MM.1S (cell line): ENCODE results near the gene PIK3R3.

Source experiments
- DNase-seq: peaks from one replicate; pipeline ENCODE4 v3.0.0-alpha.2; 2015
- H2AFZ ChIP-seq: fragments of 300-600 bp; sonication (generic); 2 replicates; pipeline ENCODE4 v1.6.0; 2016; ENCODE audit warnings: antibody characterized with exemption, low read length
- H3F3A ChIP-seq: fragments of 300-600 bp; sonication (generic); 2 replicates; pipeline ENCODE4 v1.6.1; 2016; ENCODE audit warnings: mild to moderate bottlenecking, antibody characterized with exemption, low read length, moderate library complexity, mixed read lengths; ENCODE audit not compliant: insufficient read depth
- H3K27ac ChIP-seq: fragments of 300-600 bp; sonication (generic); 2 replicates; pipeline ENCODE4 v1.5.1; 2016; ENCODE audit warnings: mild to moderate bottlenecking, low read length
- H3K27me3 ChIP-seq: fragments of 300-600 bp; sonication (generic); replicated peaks from 2 replicates; pipeline ENCODE4 v1.6.0; 2016; ENCODE audit warnings: low read length; ENCODE audit not compliant: insufficient read depth
- H3K36me3 ChIP-seq: fragments of 300-600 bp; sonication (generic); replicated peaks from 2 replicates; pipeline ENCODE4 v1.6.1; 2016; ENCODE audit warnings: mild to moderate bottlenecking, low read length, mixed read lengths; ENCODE audit not compliant: insufficient read depth
- H3K4me1 ChIP-seq: fragments of 300-600 bp; sonication (generic); 2 replicates; pipeline ENCODE4 v1.6.1; 2016; ENCODE audit warnings: low read length, mixed read lengths
- H3K4me2 ChIP-seq: fragments of 300-600 bp; sonication (generic); 2 replicates; pipeline ENCODE4 v1.6.0; 2016; ENCODE audit warnings: low read depth, low read length
- H3K4me3 ChIP-seq: fragments of 300-600 bp; sonication (generic); 2 replicates; pipeline ENCODE4 v1.5.1; 2016; ENCODE audit warnings: low read length, mixed read lengths
- H3K79me2 ChIP-seq: fragments of 300-600 bp; sonication (generic); 2 replicates; pipeline ENCODE4 v1.6.1; 2016; ENCODE audit warnings: mixed run types, low read length, mixed read lengths
- H3K9ac ChIP-seq: fragments of 300-600 bp; sonication (generic); 2 replicates; pipeline ENCODE4 v1.6.1; 2016; ENCODE audit warnings: low read length, mixed read lengths
- H3K9me2 ChIP-seq: fragments of 300-600 bp; sonication (generic); replicated peaks from 2 replicates; pipeline ENCODE4 v1.6.1; 2016; ENCODE audit warnings: mild to moderate bottlenecking, low read length, mixed read lengths; ENCODE audit not compliant: insufficient read depth
- H3K9me3 ChIP-seq: fragments of 300-600 bp; sonication (generic); replicated peaks from 2 replicates; pipeline ENCODE4 v1.6.1; 2016; ENCODE audit warnings: mild to moderate bottlenecking, low read length, mixed read lengths; ENCODE audit not compliant: insufficient read depth
- H4K20me1 ChIP-seq: fragments of 300-600 bp; sonication (generic); 2 replicates; pipeline ENCODE4 v1.6.1; 2016; ENCODE audit warnings: mild to moderate bottlenecking, low read length, moderate library complexity, mixed read lengths; ENCODE audit not compliant: insufficient read depth
- CTCF ChIP-seq: fragments of 300-600 bp; sonication (generic); IDR thresholded peaks from 2 replicates; pipeline ENCODE4 v1.5.1; 2016; ENCODE audit warnings: antibody characterized with exemption, low read length, mixed read lengths
- EZH2 ChIP-seq: fragments of 300-600 bp; sonication (generic); optimal IDR thresholded peaks from 2 replicates; pipeline ENCODE3; 2017; ENCODE audit warnings: low read depth, mild to moderate bottlenecking, antibody characterized with exemption, low read length, mixed read lengths
- EZH2phosphoT487 ChIP-seq: fragments of 300-600 bp; sonication (generic); IDR thresholded peaks from 2 replicates; pipeline ENCODE4 v1.6.1; 2018; ENCODE audit warnings: antibody characterized with exemption, low read length

Gene PIK3R3

GRCh38 chr1:46043458-46044017, 88.9 kb downstream of the PIK3R3 start:
- peak overlapping the region; percentile 50; the same call in 1 of the 2 replicates for H3K9ac ChIP-seq
- DNase-seq, result peak; percentile 60
- H3K9me2 ChIP-seq, result no peaks in the 10 kb centered on the region
- no peaks in the 10 kb centered on the region for H3K79me2 ChIP-seq
- H3K27ac ChIP-seq, result peak overlapping the region; percentile 91
- no peaks in the 10 kb centered on the region for H4K20me1 ChIP-seq
- H3K4me2 ChIP-seq, result peak overlapping the region; percentile 50
- H3K9me3 ChIP-seq, result no peaks in the 10 kb centered on the region
- H3K4me3 ChIP-seq, result peak overlapping the region; percentile 19; the same call in 1 of the 2 replicates
- H3K4me1 ChIP-seq, result peaks cover 35% of the 10 kb centered on the region
- H3K27me3 ChIP-seq, result no peaks in the 10 kb centered on the region
- H2AFZ ChIP-seq, result 0 out of 2 replicates have a peak overlapping the region, but pooled peaks have one; percentile 27
- H3F3A ChIP-seq, result peaks cover 27% of the 10 kb centered on the region
- no peak for TF ChIP-seq EZH2
- TF ChIP-seq CTCF, result no peak
- H3K36me3 ChIP-seq, result no peaks in the 10 kb centered on the region

- Histone ChIP-seq H3K4me2 (peak overlapping the region; percentile 50), H3K4me1 (peaks cover 35% of the 10 kb centered on the region)
Observed at GRCh38 chr1:46041974-46042373, 90.5 kb downstream of the PIK3R3 start.

GRCh38 chr1:46041551-46041950, 90.9 kb downstream of the PIK3R3 start:
- H4K20me1 ChIP-seq, result no peaks in the 10 kb centered on the region
- H3K9me3 ChIP-seq, result no peaks in the 10 kb centered on the region
- no peak overlapping the region for H2AFZ ChIP-seq
- no peak overlapping the region for H3K4me3 ChIP-seq
- H3K4me2 ChIP-seq, result peak overlapping the region; percentile 50
- H3K4me1 ChIP-seq, result peaks cover 35% of the 10 kb centered on the region
- H3K9ac ChIP-seq, result peak overlapping the region; percentile 50
- H3F3A ChIP-seq, result peaks cover 27% of the 10 kb centered on the region
- peak; percentile 54 for DNase-seq
- H3K79me2 ChIP-seq, result no peaks in the 10 kb centered on the region
- no peaks in the 10 kb centered on the region for H3K36me3 ChIP-seq
- H3K27ac ChIP-seq, result peak overlapping the region; percentile 91
- no peaks in the 10 kb centered on the region for H3K9me2 ChIP-seq
- TF ChIP-seq EZH2 (no peak), EZH2phosphoT487 (no peak), CTCF (no peak)
- H3K27me3 ChIP-seq, result no peaks in the 10 kb centered on the region

More at GRCh38 chr1:46041974-46042373, 90.5 kb downstream of the PIK3R3 start:
- no peaks in the 10 kb centered on the region for H3K9me2 ChIP-seq
- no peaks in the 10 kb centered on the region for H3K27me3 ChIP-seq
- no peaks in the 10 kb centered on the region for H3K9me3 ChIP-seq
- peak overlapping the region; percentile 91 for H3K27ac ChIP-seq
- H3K36me3 ChIP-seq, result no peaks in the 10 kb centered on the region
- no peaks in the 10 kb centered on the region for H4K20me1 ChIP-seq
- DNase-seq, result no peak
- no peak for TF ChIP-seq EZH2
- peak overlapping the region; percentile 50 for H3K9ac ChIP-seq
- no peak overlapping the region; the same call in 1 of the 2 replicates for H2AFZ ChIP-seq
- no peak overlapping the region for H3K4me3 ChIP-seq
- H3K79me2 ChIP-seq, result no peaks in the 10 kb centered on the region
- peaks cover 27% of the 10 kb centered on the region for H3F3A ChIP-seq

- no peak for DNase-seq
- Histone ChIP-seq H3K4me2 (no peak overlapping the region), H3K4me1 (peaks cover 35% of the 10 kb centered on the region)
Observed at GRCh38 chr1:46039571-46040052, 92.8 kb downstream of the PIK3R3 start.

More at GRCh38 chr1:46039571-46040052, 92.8 kb downstream of the PIK3R3 start:
- Histone ChIP-seq H3K9me3 (no peaks in the 10 kb centered on the region), H3K4me3 (no peak overlapping the region), H2AFZ (no peak overlapping the region), H3K79me2 (no peaks in the 10 kb centered on the region), H3K27me3 (no peaks in the 10 kb centered on the region), H3F3A (peaks cover 27% of the 10 kb centered on the region), H3K27ac (no peak overlapping the region), H3K9ac (no peak overlapping the region), H3K36me3 (no peaks in the 10 kb centered on the region), H3K9me2 (no peaks in the 10 kb centered on the region), H4K20me1 (no peaks in the 10 kb centered on the region)
- TF ChIP-seq CTCF (no peak), EZH2 (no peak), EZH2phosphoT487 (no peak)
